ENCODE results near the gene ZBTB40. TPM values are rescaled to one million over a fixed set of nuclear protein-coding genes. Genes with fewer than 3 reads are reported as not detected.

ZBTB40 gene
- total RNA-seq, 1 experiment from 2014 or later = 25.3 TPM

- DNase-seq (ENCODE audit: low spot score) = no peak
- CTCF ChIA-PET = no interaction called here
- H3K4me1 ChIP-seq (ENCODE audit: insufficient read depth, low read length, poor library complexity, severe bottlenecking) = peaks cover 4% of the 10 kb centered on the region
- no peak for TF ChIP-seq EZH2 (IDR thresholded peaks at IDR 0.05; ENCODE audit: borderline replicate concordance, low read depth, low read length, poor library complexity, severe bottlenecking)
- TF ChIP-seq, protein P1, sequence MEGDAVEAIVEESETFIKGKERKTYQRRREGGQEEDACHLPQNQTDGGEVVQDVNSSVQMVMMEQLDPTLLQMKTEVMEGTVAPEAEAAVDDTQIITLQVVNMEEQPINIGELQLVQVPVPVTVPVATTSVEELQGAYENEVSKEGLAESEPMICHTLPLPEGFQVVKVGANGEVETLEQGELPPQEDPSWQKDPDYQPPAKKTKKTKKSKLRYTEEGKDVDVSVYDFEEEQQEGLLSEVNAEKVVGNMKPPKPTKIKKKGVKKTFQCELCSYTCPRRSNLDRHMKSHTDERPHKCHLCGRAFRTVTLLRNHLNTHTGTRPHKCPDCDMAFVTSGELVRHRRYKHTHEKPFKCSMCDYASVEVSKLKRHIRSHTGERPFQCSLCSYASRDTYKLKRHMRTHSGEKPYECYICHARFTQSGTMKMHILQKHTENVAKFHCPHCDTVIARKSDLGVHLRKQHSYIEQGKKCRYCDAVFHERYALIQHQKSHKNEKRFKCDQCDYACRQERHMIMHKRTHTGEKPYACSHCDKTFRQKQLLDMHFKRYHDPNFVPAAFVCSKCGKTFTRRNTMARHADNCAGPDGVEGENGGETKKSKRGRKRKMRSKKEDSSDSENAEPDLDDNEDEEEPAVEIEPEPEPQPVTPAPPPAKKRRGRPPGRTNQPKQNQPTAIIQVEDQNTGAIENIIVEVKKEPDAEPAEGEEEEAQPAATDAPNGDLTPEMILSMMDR (conservative IDR thresholded peaks at IDR 0.05; ENCODE audit: low read depth, low read length) = no peak
- no peaks in the 10 kb centered on the region for H3K36me3 ChIP-seq (ENCODE audit: insufficient read depth, low read length, poor library complexity, severe bottlenecking)
- H3K9me3 ChIP-seq (ENCODE audit: low read depth, low read length, poor library complexity, severe bottlenecking) = no peaks in the 10 kb centered on the region
- no TSS peak for BruUV-seq (replicated peaks)
- no peak overlapping the region for H3K4me3 ChIP-seq (ENCODE audit: low read depth, low read length, poor library complexity, severe bottlenecking)
- intact Hi-C loops (cut with micrococcal nuclease; ENCODE audit: unreplicated experiment) = no loop called here
- POLR2A ChIA-PET (ENCODE audit: low non-redundant PET) = no interaction called here
- no peak overlapping the region for H3K27ac ChIP-seq (ENCODE audit: low read depth, low read length, poor library complexity, severe bottlenecking)
- no peaks in the 10 kb centered on the region for H3K27me3 ChIP-seq (replicated peaks; ENCODE audit: insufficient read depth, low read depth, low read length, poor library complexity)
These were observed 20.9 kb downstream of the ZBTB40 start for GRCh38 chr1:22472596-22472995.

GRCh38 chr1:22473952-22474351 lies 22.3 kb downstream of the ZBTB40 start:
- H3K9me3 ChIP-seq (ENCODE audit: low read depth, low read length, poor library complexity, severe bottlenecking) = no peaks in the 10 kb centered on the region
- ChIA-PET CTCF (no interaction called here), POLR2A (ENCODE audit: low non-redundant PET) (no interaction called here)
- BruUV-seq (replicated peaks) = no TSS peak
- no peak overlapping the region for H3K4me3 ChIP-seq (ENCODE audit: low read depth, low read length, poor library complexity, severe bottlenecking)
- intact Hi-C loops (cut with micrococcal nuclease; ENCODE audit: unreplicated experiment) = no loop called here
- no peaks in the 10 kb centered on the region for H3K27me3 ChIP-seq (replicated peaks; ENCODE audit: insufficient read depth, low read depth, low read length, poor library complexity)
- H3K36me3 ChIP-seq (ENCODE audit: insufficient read depth, low read length, poor library complexity, severe bottlenecking) = no peaks in the 10 kb centered on the region
- peaks cover 4% of the 10 kb centered on the region for H3K4me1 ChIP-seq (ENCODE audit: insufficient read depth, low read length, poor library complexity, severe bottlenecking)
- TF ChIP-seq, protein P1 (conservative IDR thresholded peaks at IDR 0.05; ENCODE audit: low read depth, low read length) = no peak
- no peak for TF ChIP-seq EZH2 (IDR thresholded peaks at IDR 0.05; ENCODE audit: borderline replicate concordance, low read depth, low read length, poor library complexity, severe bottlenecking)
- DNase-seq (ENCODE audit: low spot score) = no peak
- H3K27ac ChIP-seq (ENCODE audit: low read depth, low read length, poor library complexity, severe bottlenecking) = no peak overlapping the region

GRCh38 chr1:22476566-22476965 lies 24.9 kb downstream of the ZBTB40 start:
- Histone ChIP-seq H3K27ac (ENCODE audit: low read depth, low read length, poor library complexity, severe bottlenecking) (no peak overlapping the region), H3K36me3 (ENCODE audit: insufficient read depth, low read length, poor library complexity, severe bottlenecking) (no peaks in the 10 kb centered on the region), H3K4me3 (ENCODE audit: low read depth, low read length, poor library complexity, severe bottlenecking) (no peak overlapping the region), H3K9me3 (ENCODE audit: low read depth, low read length, poor library complexity, severe bottlenecking) (no peaks in the 10 kb centered on the region), H3K4me1 (ENCODE audit: insufficient read depth, low read length, poor library complexity, severe bottlenecking) (no peaks in the 10 kb centered on the region), H3K27me3 (replicated peaks; ENCODE audit: insufficient read depth, low read depth, low read length, poor library complexity) (no peaks in the 10 kb centered on the region)
- BruUV-seq (replicated peaks) = no TSS peak
- TF ChIP-seq, protein P1 (conservative IDR thresholded peaks at IDR 0.05; ENCODE audit: low read depth, low read length) = no peak
- TF ChIP-seq EZH2 (IDR thresholded peaks at IDR 0.05; ENCODE audit: borderline replicate concordance, low read depth, low read length, poor library complexity, severe bottlenecking) = no peak
- intact Hi-C loops (cut with micrococcal nuclease; ENCODE audit: unreplicated experiment) = no loop called here
- POLR2A ChIA-PET (ENCODE audit: low non-redundant PET) = no interaction called here
- CTCF ChIA-PET = no interaction called here
- no peak for DNase-seq (ENCODE audit: low spot score)
